A549 treated with Mapracorat at 1 μM for 4 hours (cell line): ENCODE measurements around the gene KIF26A. TPM values are rescaled to one million over a fixed set of nuclear protein-coding genes. Genes with fewer than 3 reads are reported as not detected.

Experiments used
- total RNA-seq: library from RNA; stranded (reverse); fragments of 200-300 nt; extraction: Qiagen RNA extraction; gene quantifications from 5 replicates; pipeline ENCODE4 v1.2.3, GENCODE V29; 2022

KIF26A gene
- total RNA-seq, result 1.7 to 4.3 TPM (median 4.2 TPM) in 5 replicates

GRCh38 chr14:104138098-104138717 lies at the start of gene KIF26A:
Gene KIF26A, plus strand, starts transcription at chr14:104138587. Its CDS starts 136 bp downstream, at chr14:104138723.

Other genes with a start within 250 kb of the KIF26A start
- gene TDRD9, start 210.1 kb upstream of the KIF26A start, total RNA-seq, result 0.14 to 0.40 TPM (median 0.28 TPM) in 4 of 5 replicates, not detected in the other
- not detected in 5 replicates for gene RD3L, start 196.1 kb upstream of the KIF26A start, total RNA-seq
- gene ASPG, start 52.9 kb upstream of the KIF26A start, total RNA-seq, result 0.13 to 0.72 TPM in 2 of 5 replicates, not detected in the others